ENCODE measurements around the gene GSE1. TPM values are rescaled to one million over a fixed set of nuclear protein-coding genes. Genes with fewer than 3 reads are reported as not detected.

GSE1 gene
- total and polyA plus RNA-seq, 9 of the 15 experiments (the other 6 are each of a cell fraction or from before 2014, with no cell fraction given), result 12.2 to 244 (median 57.9) TPM

DNA sequence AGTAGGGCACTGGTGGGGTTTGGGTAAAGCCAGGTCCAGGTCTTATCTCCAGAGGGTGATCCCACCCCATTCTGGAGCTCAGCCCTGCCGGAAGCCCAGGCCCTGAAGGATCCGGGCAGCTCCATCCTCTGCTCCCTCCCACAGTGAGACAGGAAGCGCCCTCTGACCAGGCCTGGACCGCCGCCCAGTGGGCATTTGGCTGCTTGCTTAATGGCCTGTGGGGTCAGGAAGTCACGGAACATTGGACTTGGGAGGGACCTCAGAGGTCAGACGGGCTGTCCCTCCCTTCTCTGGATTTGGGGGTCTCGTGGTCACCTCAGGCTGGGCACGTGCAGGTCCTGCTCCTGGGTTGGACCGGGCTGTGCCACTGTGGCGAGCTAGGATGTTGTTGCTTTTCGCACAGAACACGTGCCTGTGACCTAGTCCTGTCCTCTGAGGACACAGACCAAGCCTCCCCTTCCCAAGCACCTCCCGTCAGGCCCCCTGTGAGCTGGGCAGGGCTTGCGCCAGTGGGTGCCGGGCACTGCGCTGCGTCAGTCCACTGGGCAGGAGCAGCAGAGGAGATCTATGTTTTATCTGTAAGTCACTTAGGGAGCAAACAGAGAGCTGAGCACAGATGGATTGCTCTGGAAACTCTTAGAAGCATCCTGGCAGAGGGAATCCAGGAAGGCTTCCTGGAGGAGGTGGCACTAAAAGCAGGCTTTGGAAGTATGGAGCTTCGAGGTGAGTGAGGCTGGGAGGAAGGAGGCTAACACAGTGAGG is 49.4 kb upstream of the GSE1 start (continued):
- TF ChIP-seq, protein P1, sequence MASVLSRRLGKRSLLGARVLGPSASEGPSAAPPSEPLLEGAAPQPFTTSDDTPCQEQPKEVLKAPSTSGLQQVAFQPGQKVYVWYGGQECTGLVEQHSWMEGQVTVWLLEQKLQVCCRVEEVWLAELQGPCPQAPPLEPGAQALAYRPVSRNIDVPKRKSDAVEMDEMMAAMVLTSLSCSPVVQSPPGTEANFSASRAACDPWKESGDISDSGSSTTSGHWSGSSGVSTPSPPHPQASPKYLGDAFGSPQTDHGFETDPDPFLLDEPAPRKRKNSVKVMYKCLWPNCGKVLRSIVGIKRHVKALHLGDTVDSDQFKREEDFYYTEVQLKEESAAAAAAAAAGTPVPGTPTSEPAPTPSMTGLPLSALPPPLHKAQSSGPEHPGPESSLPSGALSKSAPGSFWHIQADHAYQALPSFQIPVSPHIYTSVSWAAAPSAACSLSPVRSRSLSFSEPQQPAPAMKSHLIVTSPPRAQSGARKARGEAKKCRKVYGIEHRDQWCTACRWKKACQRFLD (CRISPR knock-in tag; IDR thresholded peaks at IDR 0.05), result peak; percentile 56; the same call in 1 of the 2 replicates
- TF ChIP-seq CBX3 (IDR thresholded peaks at IDR 0.05; ENCODE audit: borderline replicate concordance in 1 of 2, low read length in 2 of 2) (no peak), NR4A1 (CRISPR knock-in tag; IDR thresholded peaks at IDR 0.05) (peak; percentile 24; the same call in 1 of the 2 replicates), NR4A1 (tag; IDR thresholded peaks at IDR 0.05) (no peak), MYNN (IDR thresholded peaks at IDR 0.05) (no peak), MYNN (CRISPR knock-in tag; IDR thresholded peaks at IDR 0.05) (no peak), RUNX1 (IDR thresholded peaks at IDR 0.05; ENCODE audit: low read depth) (no peak), TAF1 (IDR thresholded peaks at IDR 0.05; ENCODE audit: control insufficient read depth, extremely low read depth, insufficient read depth, low read length, severe bottlenecking) (peak; percentile 27), CREBBP (IDR thresholded peaks at IDR 0.05; ENCODE audit: low read depth, low read length) (no peak), TARDBP (IDR thresholded peaks at IDR 0.05) (no peak), ZNF253 (CRISPR knock-in tag; conservative IDR thresholded peaks at IDR 0.05) (no peak), MAFG (tag; conservative IDR thresholded peaks at IDR 0.05) (no peak), PPARD (CRISPR knock-in tag; IDR thresholded peaks at IDR 0.05) (no peak), YBX1 (IDR thresholded peaks at IDR 0.05) (no peak), ZBTB1 (CRISPR knock-in tag; IDR thresholded peaks at IDR 0.05; ENCODE audit: borderline replicate concordance, low read depth) (no peak), ATF1 (CRISPR knock-in tag; IDR thresholded peaks at IDR 0.05) (no peak), ATF1 (tag; IDR thresholded peaks at IDR 0.05) (peak; percentile 32; the same call in 1 of the 2 replicates)
- TF ChIP-seq, protein P2, sequence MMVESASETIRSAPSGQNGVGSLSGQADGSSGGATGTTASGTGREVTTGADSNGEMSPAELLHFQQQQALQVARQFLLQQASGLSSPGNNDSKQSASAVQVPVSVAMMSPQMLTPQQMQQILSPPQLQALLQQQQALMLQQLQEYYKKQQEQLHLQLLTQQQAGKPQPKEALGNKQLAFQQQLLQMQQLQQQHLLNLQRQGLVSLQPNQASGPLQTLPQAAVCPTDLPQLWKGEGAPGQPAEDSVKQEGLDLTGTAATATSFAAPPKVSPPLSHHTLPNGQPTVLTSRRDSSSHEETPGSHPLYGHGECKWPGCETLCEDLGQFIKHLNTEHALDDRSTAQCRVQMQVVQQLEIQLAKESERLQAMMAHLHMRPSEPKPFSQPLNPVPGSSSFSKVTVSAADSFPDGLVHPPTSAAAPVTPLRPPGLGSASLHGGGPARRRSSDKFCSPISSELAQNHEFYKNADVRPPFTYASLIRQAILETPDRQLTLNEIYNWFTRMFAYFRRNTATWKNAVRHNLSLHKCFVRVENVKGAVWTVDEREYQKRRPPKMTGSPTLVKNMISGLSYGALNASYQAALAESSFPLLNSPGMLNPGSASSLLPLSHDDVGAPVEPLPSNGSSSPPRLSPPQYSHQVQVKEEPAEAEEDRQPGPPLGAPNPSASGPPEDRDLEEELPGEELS (CRISPR knock-in tag; IDR thresholded peaks at IDR 0.05; ENCODE audit: borderline replicate concordance), result no peak
- TF ChIP-seq, protein P3, sequence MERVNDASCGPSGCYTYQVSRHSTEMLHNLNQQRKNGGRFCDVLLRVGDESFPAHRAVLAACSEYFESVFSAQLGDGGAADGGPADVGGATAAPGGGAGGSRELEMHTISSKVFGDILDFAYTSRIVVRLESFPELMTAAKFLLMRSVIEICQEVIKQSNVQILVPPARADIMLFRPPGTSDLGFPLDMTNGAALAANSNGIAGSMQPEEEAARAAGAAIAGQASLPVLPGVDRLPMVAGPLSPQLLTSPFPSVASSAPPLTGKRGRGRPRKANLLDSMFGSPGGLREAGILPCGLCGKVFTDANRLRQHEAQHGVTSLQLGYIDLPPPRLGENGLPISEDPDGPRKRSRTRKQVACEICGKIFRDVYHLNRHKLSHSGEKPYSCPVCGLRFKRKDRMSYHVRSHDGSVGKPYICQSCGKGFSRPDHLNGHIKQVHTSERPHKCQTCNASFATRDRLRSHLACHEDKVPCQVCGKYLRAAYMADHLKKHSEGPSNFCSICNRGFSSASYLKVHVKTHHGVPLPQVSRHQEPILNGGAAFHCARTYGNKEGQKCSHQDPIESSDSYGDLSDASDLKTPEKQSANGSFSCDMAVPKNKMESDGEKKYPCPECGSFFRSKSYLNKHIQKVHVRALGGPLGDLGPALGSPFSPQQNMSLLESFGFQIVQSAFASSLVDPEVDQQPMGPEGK (CRISPR knock-in tag; IDR thresholded peaks at IDR 0.05; ENCODE audit: borderline replicate concordance), result no peak
- TF ChIP-seq, protein P4, sequence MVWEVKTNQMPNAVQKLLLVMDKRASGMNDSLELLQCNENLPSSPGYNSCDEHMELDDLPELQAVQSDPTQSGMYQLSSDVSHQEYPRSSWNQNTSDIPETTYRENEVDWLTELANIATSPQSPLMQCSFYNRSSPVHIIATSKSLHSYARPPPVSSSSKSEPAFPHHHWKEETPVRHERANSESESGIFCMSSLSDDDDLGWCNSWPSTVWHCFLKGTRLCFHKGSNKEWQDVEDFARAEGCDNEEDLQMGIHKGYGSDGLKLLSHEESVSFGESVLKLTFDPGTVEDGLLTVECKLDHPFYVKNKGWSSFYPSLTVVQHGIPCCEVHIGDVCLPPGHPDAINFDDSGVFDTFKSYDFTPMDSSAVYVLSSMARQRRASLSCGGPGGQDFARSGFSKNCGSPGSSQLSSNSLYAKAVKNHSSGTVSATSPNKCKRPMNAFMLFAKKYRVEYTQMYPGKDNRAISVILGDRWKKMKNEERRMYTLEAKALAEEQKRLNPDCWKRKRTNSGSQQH (CRISPR knock-in tag; IDR thresholded peaks at IDR 0.05), result no peak
- TF ChIP-seq, protein P5, sequence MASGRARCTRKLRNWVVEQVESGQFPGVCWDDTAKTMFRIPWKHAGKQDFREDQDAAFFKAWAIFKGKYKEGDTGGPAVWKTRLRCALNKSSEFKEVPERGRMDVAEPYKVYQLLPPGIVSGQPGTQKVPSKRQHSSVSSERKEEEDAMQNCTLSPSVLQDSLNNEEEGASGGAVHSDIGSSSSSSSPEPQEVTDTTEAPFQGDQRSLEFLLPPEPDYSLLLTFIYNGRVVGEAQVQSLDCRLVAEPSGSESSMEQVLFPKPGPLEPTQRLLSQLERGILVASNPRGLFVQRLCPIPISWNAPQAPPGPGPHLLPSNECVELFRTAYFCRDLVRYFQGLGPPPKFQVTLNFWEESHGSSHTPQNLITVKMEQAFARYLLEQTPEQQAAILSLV (tag; IDR thresholded peaks at IDR 0.05), result no peak
